ENCODE measurements around the gene GRB2.

The GRB2 gene

GRCh38 chr17:75414488-75414887 is 9.0 kb upstream of the GRB2 start:
- DNase-seq (ENCODE audit: low read depth in 2 of 2): no peak

- peak; percentile 24 to 57 for DNase-seq (ENCODE audit: low read depth in 2 of 2)
Measured at GRCh38 chr17:75412455-75413317, 7.2 kb upstream of the GRB2 start.

GRCh38 chr17:75411328-75412067 is 6.0 kb upstream of the GRB2 start:
- DNase-seq (ENCODE audit: low read depth in 2 of 2): no peak

GRCh38 chr17:75410141-75410540 is 4.7 kb upstream of the GRB2 start:
- DNase-seq (ENCODE audit: low read depth in 2 of 2): no peak

GRCh38 chr17:75407655-75408352 is 2.3 kb upstream of the GRB2 start:
- no peak for DNase-seq (ENCODE audit: low read depth in 2 of 2)

- DNase-seq (ENCODE audit: low read depth in 2 of 2): no peak
Measured at GRCh38 chr17:75406222-75406615, 741 bp upstream of the GRB2 start.

- DNase-seq (ENCODE audit: low read depth in 2 of 2): peak; percentile 36 to 44
Measured at GRCh38 chr17:75404731-75405364, 630 bp downstream of the GRB2 start.

GRCh38 chr17:75404223-75404730 is 1.2 kb downstream of the GRB2 start:
- DNase-seq (ENCODE audit: low read depth in 2 of 2): no peak

- DNase-seq (ENCODE audit: low read depth in 2 of 2): no peak
Measured at GRCh38 chr17:75403131-75403530, 2.3 kb downstream of the GRB2 start.

- DNase-seq (ENCODE audit: low read depth in 2 of 2): no peak
Measured at GRCh38 chr17:75402026-75402425, 3.5 kb downstream of the GRB2 start.

GRCh38 chr17:75400326-75400939 is 5.0 kb downstream of the GRB2 start:
- no peak for DNase-seq (ENCODE audit: low read depth in 2 of 2)

- DNase-seq (ENCODE audit: low read depth in 2 of 2): no peak
Measured at GRCh38 chr17:75398279-75398678, 7.2 kb downstream of the GRB2 start.

- DNase-seq (ENCODE audit: low read depth in 2 of 2): no peak
Measured at GRCh38 chr17:75397217-75397616, 8.3 kb downstream of the GRB2 start.

GRCh38 chr17:75396796-75397195 is 8.7 kb downstream of the GRB2 start:
- no peak for DNase-seq (ENCODE audit: low read depth in 2 of 2)

GRCh38 chr17:75396025-75396424 is 9.5 kb downstream of the GRB2 start:
- DNase-seq (ENCODE audit: low read depth in 2 of 2): no peak

GRCh38 chr17:75394332-75394918 is 11.1 kb downstream of the GRB2 start:
- DNase-seq (ENCODE audit: low read depth in 2 of 2): no peak

GRCh38 chr17:75393523-75394331 is 11.8 kb downstream of the GRB2 start:
- peak; percentile 73 to 82 for DNase-seq (ENCODE audit: low read depth in 2 of 2)

GRCh38 chr17:75392559-75392958 is 12.9 kb downstream of the GRB2 start:
- DNase-seq (ENCODE audit: low read depth in 2 of 2): no peak

GRCh38 chr17:75390982-75391381 is 14.5 kb downstream of the GRB2 start:
- no peak for DNase-seq (ENCODE audit: low read depth in 2 of 2)

- DNase-seq (ENCODE audit: low read depth in 2 of 2): no peak
Measured at GRCh38 chr17:75388476-75389030, 16.9 kb downstream of the GRB2 start.
